HG03520 (cell line): ENCODE measurements around the gene MVB12B.

Experiments
- ATAC-seq: cut with Tn5 transposase; IDR thresholded peaks from one replicate; pipeline ENCODE4 v1.9.1; 2021; ENCODE audit warnings: mild to moderate bottlenecking, moderate library complexity; ENCODE audit not compliant: unreplicated experiment

The MVB12B gene

GRCh38 chr9:126302730-126303129 lies 23.9 kb upstream of the MVB12B start:
- no peak for ATAC-seq

GRCh38 chr9:126303488-126303887 lies 23.1 kb upstream of the MVB12B start:
- ATAC-seq = no peak

- ATAC-seq = no peak
These were observed 22.2 kb upstream of the MVB12B start for GRCh38 chr9:126304207-126304970.

GRCh38 chr9:126304971-126305320 lies 21.7 kb upstream of the MVB12B start:
- ATAC-seq = no peak

GRCh38 chr9:126306071-126306647 lies 20.5 kb upstream of the MVB12B start:
- no peak for ATAC-seq

GRCh38 chr9:126307322-126308061 lies 19.1 kb upstream of the MVB12B start:
- no peak for ATAC-seq

- ATAC-seq = no peak
These were observed 17.0 kb upstream of the MVB12B start for GRCh38 chr9:126309427-126310189.

- ATAC-seq = no peak
These were observed 13.8 kb upstream of the MVB12B start for GRCh38 chr9:126312584-126313551.

GRCh38 chr9:126316085-126316655 lies 10.5 kb upstream of the MVB12B start:
- ATAC-seq = no peak

- ATAC-seq = no peak
These were observed 9.1 kb upstream of the MVB12B start for GRCh38 chr9:126317513-126317912.

GRCh38 chr9:126318858-126319257 lies 7.8 kb upstream of the MVB12B start:
- ATAC-seq = no peak

- no peak for ATAC-seq
These were observed 7.0 kb upstream of the MVB12B start for GRCh38 chr9:126319671-126320070.

- no peak for ATAC-seq
These were observed 6.3 kb upstream of the MVB12B start for GRCh38 chr9:126320158-126320922.

GRCh38 chr9:126321742-126322141 lies 4.9 kb upstream of the MVB12B start:
- ATAC-seq = no peak

GRCh38 chr9:126325821-126326220 lies 808 bp upstream of the MVB12B start:
- no peak for ATAC-seq

- no peak for ATAC-seq
These were observed 531 bp downstream of the MVB12B start for GRCh38 chr9:126327006-126327713.

GRCh38 chr9:126327714-126328185 lies 1.1 kb downstream of the MVB12B start:
- ATAC-seq = no peak

- no peak for ATAC-seq
These were observed 1.8 kb downstream of the MVB12B start for GRCh38 chr9:126328407-126328806.
